ENCODE measurements around the gene ASMT.
"Not testable (repeated sequence)": the region's sequence is repeated elsewhere in the genome, so short reads cannot be mapped to it uniquely, and the experiment has no call there.

The ASMT gene, protein sequence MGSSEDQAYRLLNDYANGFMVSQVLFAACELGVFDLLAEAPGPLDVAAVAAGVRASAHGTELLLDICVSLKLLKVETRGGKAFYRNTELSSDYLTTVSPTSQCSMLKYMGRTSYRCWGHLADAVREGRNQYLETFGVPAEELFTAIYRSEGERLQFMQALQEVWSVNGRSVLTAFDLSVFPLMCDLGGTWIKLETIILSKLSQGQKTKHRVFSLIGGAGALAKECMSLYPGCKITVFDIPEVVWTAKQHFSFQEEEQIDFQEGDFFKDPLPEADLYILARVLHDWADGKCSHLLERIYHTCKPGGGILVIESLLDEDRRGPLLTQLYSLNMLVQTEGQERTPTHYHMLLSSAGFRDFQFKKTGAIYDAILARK

DNA sequence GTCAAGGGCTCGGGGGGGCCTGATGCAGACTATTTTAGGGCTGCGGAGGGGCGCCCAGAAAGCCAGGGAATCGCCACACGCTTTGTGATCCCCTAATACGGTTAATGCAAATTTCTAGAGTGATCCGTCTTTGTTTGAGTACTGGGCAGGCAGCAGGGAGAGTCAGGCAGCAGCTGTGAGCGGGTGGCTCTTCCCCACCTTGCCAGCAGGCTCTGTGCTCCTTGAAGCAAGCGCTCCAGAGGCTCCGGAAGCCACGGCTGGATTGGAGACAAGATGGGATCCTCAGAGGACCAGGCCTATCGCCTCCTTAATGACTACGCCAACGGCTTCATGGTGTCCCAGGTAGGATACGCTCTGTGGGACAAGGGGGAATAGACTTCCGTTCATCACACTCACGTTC lies at the start of gene ASMT:
Gene ASMT, plus strand, starts transcription at position 133 of the 400 bp plus-strand sequence. Its CDS starts 141 bp downstream, at position 274.
- in situ Hi-C loops (cut with HindIII; ENCODE audit: low sequenced_read_pairs) = no loop called here

DNA sequence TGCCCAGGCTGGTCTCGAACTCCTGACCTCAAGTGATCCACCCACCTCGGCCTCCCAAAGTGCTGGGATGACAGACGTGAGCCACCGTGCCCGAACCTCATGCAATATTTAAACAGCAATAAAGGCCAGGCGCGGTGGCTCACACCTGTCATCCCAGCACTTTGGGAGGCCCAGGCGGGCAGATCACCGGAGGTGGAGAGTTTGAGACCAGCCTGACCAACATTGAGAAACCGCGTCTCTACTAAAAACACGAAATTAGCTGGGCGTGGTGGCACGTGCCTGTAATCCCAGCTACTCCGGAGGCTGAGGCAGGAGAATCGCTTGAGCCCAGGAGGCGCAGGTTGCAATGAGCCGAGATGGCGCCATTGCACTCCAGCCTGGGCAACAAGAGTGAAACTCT lies 40.7 kb upstream of the ASMT start:
- in situ Hi-C loops (cut with HindIII; ENCODE audit: low sequenced_read_pairs) = not testable (repeated sequence)

DNA sequence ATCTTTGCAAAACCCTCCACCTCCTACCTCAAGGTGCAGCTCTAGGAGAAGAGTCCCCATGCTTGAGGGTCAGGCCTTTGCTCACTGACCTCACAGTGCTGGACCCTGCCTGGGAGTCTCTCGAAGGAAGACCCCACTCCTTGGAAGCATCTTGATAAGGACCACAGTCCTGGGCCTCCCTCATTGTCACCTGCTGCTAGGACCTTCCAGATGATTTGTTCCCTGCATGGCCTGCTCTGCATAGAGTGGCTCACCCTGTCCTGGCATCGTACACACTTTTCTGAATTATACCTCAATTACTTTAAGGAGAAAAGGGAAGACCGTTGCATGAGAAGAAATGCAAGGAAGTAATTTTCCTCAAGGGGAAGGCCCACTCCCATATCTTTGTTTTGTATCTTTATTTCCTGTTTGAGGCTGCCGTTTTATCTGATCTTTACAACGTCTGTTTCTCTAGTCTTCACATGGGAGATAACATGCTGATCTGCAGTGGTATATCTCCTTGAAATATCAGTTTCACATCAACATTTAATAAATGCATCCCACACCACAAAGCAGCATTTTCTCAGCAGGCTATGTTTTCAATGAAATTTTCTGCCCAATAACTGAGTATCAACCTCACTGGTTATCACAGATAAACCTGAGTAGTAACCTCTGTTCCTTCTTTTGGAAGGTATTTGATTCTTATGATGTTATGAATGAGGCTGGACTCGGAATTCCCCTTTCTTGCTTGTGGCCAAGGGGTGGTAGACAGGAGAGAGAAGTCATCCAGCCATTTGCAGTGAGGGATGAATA lies 38.5 kb upstream of the ASMT start:
- in situ Hi-C loops (cut with HindIII; ENCODE audit: low sequenced_read_pairs) = no loop called here

DNA sequence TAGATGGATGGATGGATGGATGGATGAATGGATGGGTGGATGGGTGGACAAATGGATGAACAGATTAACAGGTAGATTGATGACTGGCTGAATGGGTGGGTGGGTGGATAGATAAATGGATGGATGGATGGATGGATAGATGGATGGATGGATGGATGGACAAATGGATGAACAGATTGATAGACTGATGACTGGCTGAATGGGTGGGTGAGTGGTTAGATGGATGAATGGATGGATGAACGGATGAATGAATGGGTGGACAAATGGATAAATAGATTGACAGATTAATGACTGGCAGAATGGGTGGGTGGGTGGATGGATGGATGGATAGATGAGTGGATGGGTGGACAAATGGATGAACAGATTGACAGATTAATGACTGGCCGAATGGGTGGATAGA lies 37.0 kb upstream of the ASMT start:
- in situ Hi-C loops (cut with HindIII; ENCODE audit: low sequenced_read_pairs) = no loop called here

GRCh38 chrX:1578511-1579173 lies 36.2 kb upstream of the ASMT start:
- in situ Hi-C loops (cut with HindIII; ENCODE audit: low sequenced_read_pairs) = no loop called here

- in situ Hi-C loops (cut with HindIII; ENCODE audit: low sequenced_read_pairs) = no loop called here
Measured at GRCh38 chrX:1581132-1581531, 33.7 kb upstream of the ASMT start.

- in situ Hi-C loops (cut with HindIII; ENCODE audit: low sequenced_read_pairs) = no loop called here
Measured at GRCh38 chrX:1582686-1583437, 32.0 kb upstream of the ASMT start.

DNA sequence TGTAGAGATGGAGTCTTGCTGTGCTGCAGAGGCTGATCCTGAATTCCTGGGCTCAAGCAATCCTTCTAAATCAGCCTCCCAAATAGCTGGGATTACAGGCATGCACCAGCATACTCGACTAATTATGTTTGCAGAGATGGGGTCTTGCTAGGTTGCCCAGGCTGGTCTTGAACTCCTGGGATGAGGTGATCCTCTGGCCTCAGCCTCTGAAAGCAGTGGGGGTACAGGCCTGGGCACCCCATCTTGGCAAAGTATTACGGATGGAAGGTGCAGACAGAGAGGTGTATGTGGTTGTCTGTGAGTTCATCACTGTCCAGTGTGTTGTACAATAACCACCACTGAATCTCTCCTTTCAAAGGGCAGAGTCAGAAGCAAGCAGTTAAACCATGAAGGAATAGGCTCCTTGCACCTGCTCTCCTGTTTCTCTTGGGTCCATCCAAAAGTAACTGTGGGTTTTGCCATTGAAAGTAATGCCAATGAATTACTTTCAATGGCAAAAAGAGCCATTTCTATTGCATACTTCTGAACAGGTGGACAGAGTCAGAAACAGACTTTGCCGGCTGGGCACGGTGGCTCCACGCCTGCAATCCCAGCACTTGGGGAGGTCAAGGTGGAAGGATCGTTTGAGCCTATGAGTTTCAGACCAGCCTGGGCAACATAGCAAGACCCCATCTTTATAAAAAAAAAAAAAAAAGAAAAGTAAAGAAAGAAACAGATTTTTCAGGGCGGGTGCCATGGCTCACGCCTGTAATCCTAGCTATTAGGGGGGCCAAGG lies 30.4 kb upstream of the ASMT start:
- in situ Hi-C loops (cut with HindIII; ENCODE audit: low sequenced_read_pairs) = no loop called here

DNA sequence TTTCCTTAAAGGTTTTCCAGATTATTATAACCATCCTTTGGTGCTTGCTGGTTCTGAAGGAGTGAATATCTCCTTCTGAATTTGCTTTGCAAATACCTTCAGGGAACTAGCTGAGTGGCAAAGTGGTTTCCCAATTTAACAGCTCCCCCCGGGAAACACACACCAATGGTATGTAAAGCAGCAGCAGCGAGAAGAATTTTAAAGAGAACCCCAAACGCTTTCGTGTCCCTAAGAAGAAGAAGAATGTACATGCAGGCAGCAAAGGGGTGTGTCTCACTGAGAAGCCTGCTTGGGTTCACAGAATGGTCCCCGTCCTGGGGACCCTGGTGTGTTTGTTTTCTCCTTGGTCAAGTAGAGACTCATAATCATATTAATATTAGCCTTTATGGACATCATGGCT lies 27.7 kb upstream of the ASMT start:
- in situ Hi-C loops (cut with HindIII; ENCODE audit: low sequenced_read_pairs) = no loop called here

GRCh38 chrX:1589356-1590130 lies 25.3 kb upstream of the ASMT start:
- in situ Hi-C loops (cut with HindIII; ENCODE audit: low sequenced_read_pairs) = loop anchor here (5.0 kb wide), 1 partner anchor 112 kb away; no protein-coding TSS in a partner anchor

DNA sequence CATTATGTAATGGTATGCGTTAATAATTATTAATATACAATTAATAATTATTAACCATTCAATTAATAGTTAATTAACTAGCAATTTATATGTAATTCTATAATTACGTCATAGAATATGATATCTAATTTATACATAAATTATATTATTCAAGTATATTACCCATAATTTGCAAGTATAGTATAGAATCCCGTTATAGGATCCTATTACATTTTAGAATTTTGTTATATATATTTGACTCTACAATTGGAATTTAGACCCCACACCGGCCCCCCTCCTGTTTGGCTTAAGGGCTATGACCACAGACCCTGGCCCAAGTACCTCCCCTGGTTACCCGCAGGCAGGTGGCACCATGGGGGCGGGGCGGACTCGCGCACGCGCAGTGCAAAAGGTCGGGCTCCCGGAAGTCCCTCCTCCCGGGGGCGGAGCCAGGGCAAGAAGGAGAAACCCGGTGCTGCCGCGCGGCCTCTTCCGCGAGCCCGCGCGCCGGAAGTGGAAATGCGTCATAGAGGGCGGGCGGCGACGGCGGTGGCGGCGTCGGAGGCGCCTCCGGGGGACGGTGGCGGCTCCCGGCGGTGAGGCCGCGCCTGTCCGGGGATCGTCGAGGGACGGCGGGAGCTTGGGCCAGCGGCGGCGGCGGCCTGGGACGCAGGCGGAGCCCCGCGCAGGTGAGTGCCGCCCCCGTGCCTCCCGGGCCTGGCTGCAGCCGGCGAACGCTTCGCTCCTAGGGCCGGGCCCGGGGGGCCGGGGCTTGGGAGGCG lies 23.6 kb upstream of the ASMT start, which contains the start of gene AKAP17A:
Gene AKAP17A, plus strand, starts transcription at position 503 of the 761 bp plus-strand sequence. CDS start 1,859 bp downstream, outside the sequence.
- in situ Hi-C loops (cut with HindIII; ENCODE audit: low sequenced_read_pairs) = loop anchor here (5.0 kb wide), 1 partner anchor 114 kb away; no protein-coding TSS in a partner anchor

DNA sequence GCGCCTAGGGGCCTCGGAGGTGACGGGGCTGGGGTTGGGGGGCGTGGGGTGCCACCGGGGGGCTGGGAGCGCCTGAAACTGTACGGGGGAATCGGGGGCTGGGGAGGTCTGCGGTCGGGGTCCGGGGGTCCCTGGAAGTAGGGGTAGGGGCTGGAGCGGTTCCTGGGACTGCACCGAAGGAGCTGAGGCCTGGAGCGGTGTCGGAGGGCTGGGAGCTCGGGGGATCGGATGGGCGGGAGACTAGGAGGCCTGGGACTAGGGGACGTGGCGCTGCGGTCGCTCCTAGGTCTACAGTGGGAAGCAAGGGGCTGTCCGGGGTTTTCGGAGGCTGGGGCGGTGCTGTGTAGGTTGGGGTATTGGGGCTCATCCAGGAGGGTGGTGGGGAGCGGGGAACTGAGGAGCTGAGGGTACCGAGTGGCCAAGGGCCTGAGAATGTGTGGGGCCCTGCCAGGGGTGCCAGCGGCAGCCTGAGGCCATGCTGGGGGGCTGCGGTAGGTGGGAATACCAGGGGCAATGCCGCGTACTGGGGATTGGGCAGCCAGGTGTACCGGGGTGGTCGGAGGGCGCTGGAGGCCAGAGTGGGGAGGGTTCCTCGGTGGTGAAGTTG lies 22.9 kb upstream of the ASMT start:
- in situ Hi-C loops (cut with HindIII; ENCODE audit: low sequenced_read_pairs) = loop anchor here (5.0 kb wide), 1 partner anchor 115 kb away; no protein-coding TSS in a partner anchor

DNA sequence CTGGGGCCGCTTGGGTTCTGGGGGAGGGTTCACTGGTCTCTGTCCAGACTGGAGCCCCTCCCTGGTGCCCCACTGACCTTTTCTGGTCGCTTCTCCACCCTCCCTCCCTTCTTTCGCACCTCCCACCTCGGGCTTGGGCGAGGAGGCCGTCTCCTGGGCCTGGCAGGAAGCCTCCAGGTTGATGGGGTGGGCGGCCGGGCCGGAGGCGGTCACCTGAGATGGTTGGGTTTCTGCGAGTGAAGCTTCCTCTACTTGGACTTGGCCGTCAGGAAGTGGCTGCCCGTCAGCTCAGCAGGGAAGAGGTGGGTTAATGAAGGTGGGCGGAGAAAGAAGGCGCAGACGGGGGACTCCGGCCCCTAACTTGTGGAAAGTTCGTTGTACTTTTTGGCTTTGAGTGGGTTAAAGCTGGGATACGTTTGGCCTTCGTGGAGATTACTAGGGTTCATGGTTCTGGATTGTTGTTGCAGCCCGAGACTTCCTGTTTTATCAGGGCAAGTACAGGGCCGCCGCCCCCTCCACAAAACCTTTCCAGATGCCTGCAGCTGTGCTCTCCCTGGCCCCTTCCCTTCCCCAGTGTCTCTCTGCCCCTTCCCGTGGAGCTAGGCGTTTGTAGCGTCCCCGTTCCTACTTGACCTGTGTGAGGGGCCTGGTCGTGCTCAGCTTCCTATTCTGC lies 22.3 kb upstream of the ASMT start:
- in situ Hi-C loops (cut with HindIII; ENCODE audit: low sequenced_read_pairs) = loop anchor here (5.0 kb wide), 1 partner anchor 115 kb away; no protein-coding TSS in a partner anchor

- in situ Hi-C loops (cut with HindIII; ENCODE audit: low sequenced_read_pairs) = loop anchor here (5.0 kb wide), 1 partner anchor 116 kb away; no protein-coding TSS in a partner anchor
Measured at GRCh38 chrX:1593286-1594271, 21.3 kb upstream of the ASMT start.

DNA sequence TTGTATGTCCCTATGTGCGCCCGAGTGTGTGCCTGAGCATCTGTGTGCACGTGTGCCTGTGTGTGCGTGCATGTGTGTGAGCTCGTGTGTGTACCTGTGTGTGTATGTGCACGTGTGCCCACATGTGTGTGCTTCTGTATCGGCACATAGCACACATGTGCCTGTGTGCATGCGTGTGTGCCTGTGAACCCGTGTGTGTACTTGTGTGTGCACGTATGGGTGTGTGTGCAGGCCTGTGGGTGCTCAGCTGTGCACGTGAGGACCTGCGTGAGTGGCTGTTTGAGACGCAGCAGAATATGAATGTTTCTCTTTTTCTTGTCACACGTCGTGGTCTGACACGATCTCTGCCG lies 19.2 kb upstream of the ASMT start:
- in situ Hi-C loops (cut with HindIII; ENCODE audit: low sequenced_read_pairs) = no loop called here
